H9 (cell line): Measurements from ENCODE around the gene DOCK7. TPM values are rescaled to one million over a fixed set of nuclear protein-coding genes. Genes with fewer than 3 reads are reported as not detected.

Source experiments
- DNase-seq: peaks from one replicate; pipeline ENCODE4 v3.0.0-alpha.2; 2017
- H2AFZ ChIP-seq: one replicate; pipeline ENCODE4 v1.6.1; 2013; ENCODE audit warnings: mild to moderate bottlenecking, low read length, control low read depth, moderate library complexity
- H2AK5ac ChIP-seq: 2 replicates; pipeline ENCODE4 v1.6.1; 2013; ENCODE audit warnings: low read length, control low read depth, mixed read lengths; ENCODE audit not compliant: insufficient read length
- H2BK120ac ChIP-seq: one replicate; pipeline ENCODE4 v1.6.1; 2013; ENCODE audit warnings: low read depth, mild to moderate bottlenecking, low read length, control low read depth, inconsistent platforms; ENCODE audit not compliant: poor library complexity, severe bottlenecking
- H2BK12ac ChIP-seq: 2 replicates; pipeline ENCODE4 v1.6.1; 2013; ENCODE audit warnings: low read length, control low read depth, mixed read lengths, low read depth; ENCODE audit not compliant: insufficient read length
- H2BK15ac ChIP-seq: 2 replicates; pipeline ENCODE4 v1.6.1; 2013; ENCODE audit warnings: low read depth, low read length, control low read depth
- H2BK20ac ChIP-seq: one replicate; pipeline ENCODE4 v1.6.1; 2013; ENCODE audit warnings: low read depth, mild to moderate bottlenecking, low read length, control low read depth, inconsistent platforms; ENCODE audit not compliant: poor library complexity, severe bottlenecking
- H2BK5ac ChIP-seq: 2 replicates; pipeline ENCODE4 v1.6.1; 2013; ENCODE audit warnings: low read length, control low read depth, mixed read lengths; ENCODE audit not compliant: insufficient read length
- H3K14ac ChIP-seq: 2 replicates; pipeline ENCODE4 v1.6.1; 2013; ENCODE audit warnings: low read length, control low read depth; ENCODE audit not compliant: insufficient read depth
- H3K18ac ChIP-seq: 2 replicates; pipeline ENCODE4 v1.6.1; 2013; ENCODE audit warnings: low read depth, mild to moderate bottlenecking, mixed read lengths, low read length, control low read depth; ENCODE audit not compliant: insufficient read length
- H3K23ac ChIP-seq: 2 replicates; pipeline ENCODE4 v1.6.1; 2013; ENCODE audit warnings: low read length, control low read depth, mixed read lengths, low read depth; ENCODE audit not compliant: insufficient read length
- H3K23me2 ChIP-seq: 2 replicates; pipeline ENCODE4 v1.6.1; 2013; ENCODE audit warnings: low read depth, mild to moderate bottlenecking, mixed read lengths, low read length, control low read depth; ENCODE audit not compliant: insufficient read length, poor library complexity, severe bottlenecking
- H3K27ac ChIP-seq: 2 replicates; pipeline ENCODE4 v1.5.1; 2013; ENCODE audit warnings: low read length, control low read depth, mixed read lengths, low read depth; ENCODE audit not compliant: insufficient read length
- H3K27me3 ChIP-seq: 2 replicates; pipeline ENCODE4 v1.6.1; 2013; ENCODE audit warnings: low read length, control low read depth, inconsistent platforms; ENCODE audit not compliant: insufficient read depth
- H3K4ac ChIP-seq: 2 replicates; pipeline ENCODE4 v1.6.1; 2013; ENCODE audit warnings: low read depth, mild to moderate bottlenecking, control low read depth, inconsistent platforms, low read length, moderate library complexity
- H3K4me1 ChIP-seq: 2 replicates; pipeline ENCODE4 v1.6.1; 2013; ENCODE audit warnings: low read length, control low read depth, inconsistent platforms; ENCODE audit not compliant: insufficient read depth
- H3K4me2 ChIP-seq: 2 replicates; pipeline ENCODE4 v1.6.1; 2013; ENCODE audit warnings: low read length, control low read depth, mixed read lengths; ENCODE audit not compliant: insufficient read length, insufficient read depth
- H3K56ac ChIP-seq: 2 replicates; pipeline ENCODE4 v1.6.1; 2013; ENCODE audit warnings: low read depth, mild to moderate bottlenecking, mixed read lengths, low read length, control low read depth; ENCODE audit not compliant: insufficient read length
- H3K79me1 ChIP-seq: 2 replicates; pipeline ENCODE4 v1.6.1; 2013; ENCODE audit warnings: low read depth, mild to moderate bottlenecking, moderate library complexity, low read length, control low read depth, inconsistent platforms; ENCODE audit not compliant: insufficient read depth, poor library complexity, severe bottlenecking
- H3K79me2 ChIP-seq: 2 replicates; pipeline ENCODE4 v1.6.1; 2013; ENCODE audit warnings: low read length, control low read depth, inconsistent platforms; ENCODE audit not compliant: insufficient read depth
- H3K9ac ChIP-seq: 2 replicates; pipeline ENCODE4 v1.6.1; 2013; ENCODE audit warnings: low read length, control low read depth, mixed read lengths; ENCODE audit not compliant: insufficient read length; ENCODE audit errors: extremely low read depth
- H3K9me3 ChIP-seq: one replicate; pipeline ENCODE4 v1.6.1; 2013; ENCODE audit warnings: low read depth, low read length, inconsistent platforms; ENCODE audit not compliant: control insufficient read depth
- H3T11ph ChIP-seq: one replicate; pipeline ENCODE4 v1.6.1; 2013; ENCODE audit warnings: mild to moderate bottlenecking, low read length, control low read depth, inconsistent platforms
- H4K20me1 ChIP-seq: one replicate; pipeline ENCODE4 v1.6.1; 2013; ENCODE audit not compliant: control insufficient read depth, insufficient read length, insufficient read depth
- H4K5ac ChIP-seq: 2 replicates; pipeline ENCODE4 v1.6.1; 2013; ENCODE audit warnings: low read depth, mild to moderate bottlenecking, mixed read lengths, low read length, control low read depth; ENCODE audit not compliant: insufficient read length
- H4K8ac ChIP-seq: replicated peaks from 2 replicates; pipeline ENCODE4 v1.6.1; 2013; ENCODE audit warnings: low read length, control low read depth, mixed read lengths, low read depth; ENCODE audit not compliant: insufficient read length
- H4K91ac ChIP-seq: 2 replicates; pipeline ENCODE4 v1.6.1; 2013; ENCODE audit warnings: low read depth, mild to moderate bottlenecking, moderate library complexity, mixed read lengths, low read length, control low read depth; ENCODE audit not compliant: insufficient read length
- H3K27ac Mint-ChIP-seq, 3 experiments: 2 replicates in 2 of 3; 3 replicates in 1 of 3; pipeline ENCODE4 v1.8.0; 2020 to 2021; ENCODE audit warnings: mixed read lengths in 3 of 3, mild to moderate bottlenecking in 1 of 3, moderate library complexity in 1 of 3
- H3K27me3 Mint-ChIP-seq: 2 replicates; pipeline ENCODE4 v1.8.0; 2021; ENCODE audit warnings: low read depth, mild to moderate bottlenecking, moderate library complexity, mixed read lengths
- H3K36me3 Mint-ChIP-seq, 3 experiments: 2 replicates in 2 of 3; 3 replicates in 1 of 3; pipeline ENCODE4 v1.8.0; 2020 to 2021; ENCODE audit warnings: low read depth in 3 of 3, mixed read lengths in 3 of 3; ENCODE audit not compliant: insufficient read depth in 1 of 3
- H3K4me1 Mint-ChIP-seq, 2 experiments: 2 replicates each; pipeline ENCODE4 v1.8.0; 2020; ENCODE audit warnings: mixed read lengths in 2 of 2
- H3K4me3 Mint-ChIP-seq, 2 experiments: 2 replicates in 1 of 2; 3 replicates in 1 of 2; pipeline ENCODE4 v1.8.0; 2020 to 2021; ENCODE audit warnings: mild to moderate bottlenecking in 2 of 2, mixed read lengths in 2 of 2, moderate library complexity in 1 of 2
- H3K9me3 Mint-ChIP-seq, 2 experiments: 2 replicates in 1 of 2; 3 replicates in 1 of 2; pipeline ENCODE4 v1.8.0; 2020; ENCODE audit warnings: mild to moderate bottlenecking in 2 of 2, mixed read lengths in 2 of 2, moderate library complexity in 1 of 2
- CTCF ChIP-seq: fragments of 200-600 bp; sonication (generic); conservative IDR thresholded peaks from 3 replicates; pipeline ENCODE4 v1.8.0; 2021; ENCODE audit warnings: antibody characterized with exemption, mild to moderate bottlenecking
- WGBS: extraction: QIAGEN DNeasy Blood & Tissue Kit; methylation state at CpG from one replicate; pipeline ENCODE4 v1.1.7; 2013; ENCODE audit warnings: missing lambda C conversion rate, low lambda C conversion rate, mixed read lengths; ENCODE audit not compliant: insufficient read length; ENCODE audit errors: extremely low coverage; 5-methylcytosine and 5-hydroxymethylcytosine counted together
- total RNA-seq: library from RNA; stranded (reverse); gene quantifications from 2 replicates; pipeline ENCODE4 v1.2.1, GENCODE V29; 2021

DOCK7 gene
- total RNA-seq, 1 experiment from 2014 or later: 36.8 TPM

- no peak overlapping the region for H2BK5ac ChIP-seq
- no peaks in the 10 kb centered on the region for H3K23me2 ChIP-seq
- H4K5ac ChIP-seq: no peak overlapping the region
- H3K18ac ChIP-seq: no peak overlapping the region
- DNase-seq: no peak
- Mint-ChIP-seq H3K4me3 (0 out of 5 replicates have a peak overlapping the region, but pooled peaks of 1 of the 2 experiments have one; percentile 5), H3K4me1 (peaks cover 6 to 17% of the 10 kb centered on the region in 2 experiments; a peak in 3 of 4 replicates), H3K36me3 (peaks cover 2 to 10% (median 5%) of the 10 kb centered on the region in 3 experiments; a peak in 6 of 7 replicates), H3K9me3 (no peaks in the 10 kb centered on the region), H3K27ac (peak overlapping the region in 1 of 3 experiments; percentile 17; a peak in 1 of 7 replicates), H3K27me3 (no peaks in the 10 kb centered on the region)
- no peak overlapping the region for H3K27ac ChIP-seq
- H2BK120ac ChIP-seq: no peak overlapping the region
- no peak overlapping the region for H3K14ac ChIP-seq
- H3K4ac ChIP-seq: no peak overlapping the region
- no peaks in the 10 kb centered on the region for H4K20me1 ChIP-seq
- no peak overlapping the region for H4K91ac ChIP-seq
- H3K56ac ChIP-seq: no peak overlapping the region
- H2BK15ac ChIP-seq: no peak overlapping the region
- H2AK5ac ChIP-seq: no peak overlapping the region
- H3K23ac ChIP-seq: no peak overlapping the region
- no CpG with 5 or more reads among the region's 2 CpGs for WGBS
- H2BK20ac ChIP-seq: no peak overlapping the region
- no peak overlapping the region for H4K8ac ChIP-seq
- no peaks in the 10 kb centered on the region for H3K79me2 ChIP-seq
- no peak overlapping the region for H3T11ph ChIP-seq
- no peak overlapping the region for H3K9ac ChIP-seq
- H2AFZ ChIP-seq: no peak overlapping the region
- H3K4me2 ChIP-seq: no peak overlapping the region
- no peaks in the 10 kb centered on the region for H3K4me1 ChIP-seq
- no peaks in the 10 kb centered on the region for H3K79me1 ChIP-seq
- no peaks in the 10 kb centered on the region for H3K9me3 ChIP-seq
- no peak overlapping the region for H2BK12ac ChIP-seq
- no peaks in the 10 kb centered on the region for H3K27me3 ChIP-seq
- no peak for TF ChIP-seq CTCF
Observed at GRCh38 chr1:62487956-62488355, 200.2 kb downstream of the DOCK7 start.
